SK-N-SH (cell line): ENCODE measurements around the gene C10orf62. TPM values are rescaled to one million over a fixed set of nuclear protein-coding genes. Genes with fewer than 3 reads are reported as not detected.

ENCODE experiments used
- CTCF ChIA-PET: fragments of 300-600, 350-600 bp; formaldehyde crosslinking; extraction: SDS; loops from one replicate; lab custom pipeline; 2021; lab: Yijun Ruan, JAX
- POLR2A ChIA-PET: fragments of 350-600 bp; sonication (Branson Sonifier 250); formaldehyde crosslinking; extraction: SDS; loops from one replicate; lab custom pipeline; 2020; ENCODE audit warnings: antibody characterized with exemption, inconsistent platforms; lab: Yijun Ruan, JAX
- DNase-seq: peaks from one replicate; pipeline ENCODE4 v3.0.0; 2012
- H2AFZ ChIP-seq: fragments of 200-600 bp; sonication (generic); 2 replicates; pipeline ENCODE4 v1.8.1; 2016; ENCODE audit warnings: antibody characterized with exemption, mild to moderate bottlenecking, low read depth
- H3F3A ChIP-seq: fragments of 200-600 bp; sonication (generic); replicated peaks from 2 replicates; pipeline ENCODE3; 2016; ENCODE audit warnings: antibody characterized with exemption, mild to moderate bottlenecking; ENCODE audit not compliant: insufficient read depth
- H3K27ac ChIP-seq, 2 experiments: fragments of 200-500 bp in 1 of 2; fragments of 200-600 bp in 1 of 2; sonication (Bioruptor generic) in 1 of 2; sonication (generic), shearing (Covaris generic) in 1 of 2; 2 replicates each; pipeline versions ENCODE4 v1.5.1 to v1.6.1; 2014 to 2016; ENCODE audit warnings: low read depth in 2 of 2, inconsistent platforms in 1 of 2, low read length in 1 of 2, mild to moderate bottlenecking in 1 of 2, mixed read lengths in 1 of 2
- H3K27me3 ChIP-seq: fragments of 200-600 bp; sonication (generic), shearing (Covaris generic); 2 replicates; pipeline ENCODE4 v1.6.1; 2016; ENCODE audit warnings: mixed run types; ENCODE audit not compliant: insufficient read depth
- H3K36me3 ChIP-seq, 2 experiments: fragments of 200-500 bp in 1 of 2; fragments of 200-600 bp in 1 of 2; sonication (Bioruptor generic) in 1 of 2; sonication (generic) in 1 of 2; replicated peaks in 1 of 2; 2 replicates each; pipeline versions ENCODE3 to v1.5.1; 2014 to 2016; ENCODE audit warnings: low read length in 1 of 2, mild to moderate bottlenecking in 1 of 2; ENCODE audit not compliant: insufficient read depth in 2 of 2, control insufficient read depth in 1 of 2
- H3K4me1 ChIP-seq, 2 experiments: fragments of 200-500 bp in 1 of 2; fragments of 200-600 bp in 1 of 2; sonication (Bioruptor generic) in 1 of 2; sonication (generic), shearing (Covaris generic) in 1 of 2; 2 replicates each; pipeline versions ENCODE4 v1.5.1 to v1.6.1; 2014 to 2016; ENCODE audit warnings: low read depth in 1 of 2, low read length in 1 of 2, mixed run types in 1 of 2; ENCODE audit not compliant: insufficient read depth in 2 of 2, control insufficient read depth in 1 of 2
- H3K4me2 ChIP-seq: fragments of 200-600 bp; sonication (generic), shearing (Covaris generic); 2 replicates; pipeline ENCODE4 v1.6.1; 2017; ENCODE audit warnings: mixed run types
- H3K4me3 ChIP-seq, 2 experiments: fragments of 200-500 bp in 1 of 2; fragments of 200-600 bp in 1 of 2; sonication (Bioruptor generic) in 1 of 2; sonication (generic), shearing (Covaris generic) in 1 of 2; 2 replicates each; pipeline versions ENCODE4 v1.5.1 to v1.8.1; 2014 to 2016; ENCODE audit warnings: low read depth in 2 of 2, inconsistent platforms in 1 of 2, low read length in 1 of 2, mild to moderate bottlenecking in 1 of 2, mixed read lengths in 1 of 2, moderate library complexity in 1 of 2
- H3K79me2 ChIP-seq: fragments of 200-600 bp; sonication (generic); 2 replicates; pipeline ENCODE4 v1.8.1; 2017; ENCODE audit warnings: mild to moderate bottlenecking; ENCODE audit not compliant: insufficient read depth
- H3K9ac ChIP-seq: fragments of 200-600 bp; sonication (generic); 2 replicates; pipeline ENCODE4 v1.6.1; 2017; ENCODE audit warnings: mixed run types
- H3K9me2 ChIP-seq: fragments of 200-600 bp; sonication (generic); 2 replicates; pipeline ENCODE4 v1.6.1; 2017; ENCODE audit warnings: mixed run types
- H3K9me3 ChIP-seq: fragments of 200-600 bp; sonication (generic); 2 replicates; pipeline ENCODE4 v1.6.1; 2017; ENCODE audit warnings: mixed run types, mild to moderate bottlenecking, moderate library complexity
- H4K20me1 ChIP-seq: fragments of 200-600 bp; sonication (generic); 2 replicates; pipeline ENCODE4 v1.6.1; 2017; ENCODE audit warnings: mild to moderate bottlenecking, mixed run types; ENCODE audit not compliant: insufficient read depth
- CHD2 ChIP-seq: fragments of 150-350 bp; IDR thresholded peaks from 2 replicates; pipeline ENCODE4 v1.6.1; 2018; ENCODE audit warnings: low read length; ENCODE audit not compliant: partially characterized antibody
- ELF1 ChIP-seq: IDR thresholded peaks from 2 replicates; pipeline ENCODE4 v1.4.0; 2012
- EZH2phosphoT487 ChIP-seq: fragments of 200-600 bp; sonication (generic); IDR thresholded peaks from 2 replicates; pipeline ENCODE4 v1.6.1; 2017; ENCODE audit warnings: low read depth, mixed run types, mild to moderate bottlenecking, antibody characterized with exemption, moderate library complexity, borderline replicate concordance
- FOXJ3 ChIP-seq: sonication (generic); formaldehyde crosslinking; IDR thresholded peaks from 2 replicates; pipeline ENCODE4 v1.5.1; 2020; ENCODE audit warnings: mild to moderate bottlenecking, missing genetic modification reagents
- FOXM1 ChIP-seq: IDR thresholded peaks from 2 replicates; pipeline ENCODE4 v1.4.0; 2012; ENCODE audit warnings: low read depth, mild to moderate bottlenecking
- GABPA ChIP-seq: IDR thresholded peaks from 2 replicates; pipeline ENCODE4 v1.4.0; 2012; ENCODE audit warnings: low read depth, mild to moderate bottlenecking
- JUND ChIP-seq: IDR thresholded peaks from 2 replicates; pipeline ENCODE4 v1.4.0; 2012
- MEF2A ChIP-seq: IDR thresholded peaks from 2 replicates; pipeline ENCODE4 v1.4.0; 2012; ENCODE audit warnings: low read depth, borderline replicate concordance
- POLR2AphosphoS5 ChIP-seq: IDR thresholded peaks from 2 replicates; pipeline ENCODE4 v1.6.1; 2012; ENCODE audit warnings: low read depth, low read length
- RAD21 ChIP-seq: IDR thresholded peaks from 2 replicates; pipeline ENCODE4 v1.6.1; 2012; ENCODE audit warnings: mild to moderate bottlenecking, low read length
- RCOR1 ChIP-seq: fragments of 150-350 bp; IDR thresholded peaks from 2 replicates; pipeline ENCODE4 v1.6.1; 2017; ENCODE audit warnings: antibody characterized with exemption, low read length
- RFX5 ChIP-seq: IDR thresholded peaks from 2 replicates; pipeline ENCODE4 v1.6.1; 2012; ENCODE audit warnings: mild to moderate bottlenecking, improper control_type of control experiment, low read length
- RXRA ChIP-seq: IDR thresholded peaks from 2 replicates; pipeline ENCODE4 v1.4.0; 2012; ENCODE audit warnings: low read depth, mild to moderate bottlenecking, borderline replicate concordance
- SIN3A ChIP-seq: IDR thresholded peaks from 2 replicates; pipeline ENCODE4 v1.6.1; 2012; ENCODE audit warnings: low read depth, mild to moderate bottlenecking, low read length, moderate library complexity, borderline replicate concordance
- SMC3 ChIP-seq: IDR thresholded peaks from 2 replicates; pipeline ENCODE4 v1.6.1; 2012; ENCODE audit warnings: low read depth, low read length, improper control_type of control experiment
- TAF1 ChIP-seq: IDR thresholded peaks from 2 replicates; pipeline ENCODE4 v1.6.1; 2012; ENCODE audit warnings: low read depth, mild to moderate bottlenecking, low read length, moderate library complexity, borderline replicate concordance
- TCF12 ChIP-seq: IDR thresholded peaks from 2 replicates; pipeline ENCODE4 v1.4.0; 2012
- TEAD4 ChIP-seq: IDR thresholded peaks from 2 replicates; pipeline ENCODE4 v1.4.0; 2012; ENCODE audit warnings: mild to moderate bottlenecking, borderline replicate concordance; ENCODE audit not compliant: insufficient read depth
- WGBS: methylation state at CpG from one replicate; pipeline ENCODE4 v1.1.6; 2017; ENCODE audit warnings: low lambda C conversion rate; 5-methylcytosine and 5-hydroxymethylcytosine counted together
- polyA plus RNA-seq, 3 experiments: library from polyadenylated mRNA; depleted of rRNA; stranded (reverse); fragments of >200 nt; gene quantifications; 2 replicates each; pipeline ENCODE4 v1.2.3, GENCODE V29; 2012
- TF ChIP-seq, protein P1 (sequence below): IDR thresholded peaks from 2 replicates; pipeline ENCODE4; 2012
- TF ChIP-seq, protein P2 (sequence below): IDR thresholded peaks from 2 replicates; pipeline ENCODE4 v1.4.0; 2012; ENCODE audit warnings: low read depth, borderline replicate concordance
- TF ChIP-seq, protein P3 (sequence below): fragments of 150-350 bp; IDR thresholded peaks from 2 replicates; pipeline ENCODE4 v1.6.1; 2017; ENCODE audit warnings: antibody characterized with exemption, low read length, low read depth, borderline replicate concordance
- TF ChIP-seq, protein P4 (sequence below): fragments of 200-600 bp; sonication (generic); IDR thresholded peaks from 2 replicates; pipeline ENCODE4 v1.6.1; 2017; ENCODE audit warnings: antibody characterized with exemption, mild to moderate bottlenecking, moderate library complexity
- TF ChIP-seq, protein P5 (sequence below): IDR thresholded peaks from 2 replicates; pipeline ENCODE4 v1.4.0; 2012; ENCODE audit warnings: low read depth
- TF ChIP-seq, protein P6 (sequence below): fragments of 150-350 bp; IDR thresholded peaks from 2 replicates; pipeline ENCODE4 v1.6.1; 2016; ENCODE audit warnings: mild to moderate bottlenecking, low read depth, low read length
- TF ChIP-seq, protein P7 (sequence below): IDR thresholded peaks from 2 replicates; pipeline ENCODE4 v1.4.0; 2012; ENCODE audit warnings: low read depth, borderline replicate concordance

Gene C10orf62
- polyA plus RNA-seq, 1 of the 3 experiments (the other 2 are of a cell fraction), result 0.07 TPM

DNA sequence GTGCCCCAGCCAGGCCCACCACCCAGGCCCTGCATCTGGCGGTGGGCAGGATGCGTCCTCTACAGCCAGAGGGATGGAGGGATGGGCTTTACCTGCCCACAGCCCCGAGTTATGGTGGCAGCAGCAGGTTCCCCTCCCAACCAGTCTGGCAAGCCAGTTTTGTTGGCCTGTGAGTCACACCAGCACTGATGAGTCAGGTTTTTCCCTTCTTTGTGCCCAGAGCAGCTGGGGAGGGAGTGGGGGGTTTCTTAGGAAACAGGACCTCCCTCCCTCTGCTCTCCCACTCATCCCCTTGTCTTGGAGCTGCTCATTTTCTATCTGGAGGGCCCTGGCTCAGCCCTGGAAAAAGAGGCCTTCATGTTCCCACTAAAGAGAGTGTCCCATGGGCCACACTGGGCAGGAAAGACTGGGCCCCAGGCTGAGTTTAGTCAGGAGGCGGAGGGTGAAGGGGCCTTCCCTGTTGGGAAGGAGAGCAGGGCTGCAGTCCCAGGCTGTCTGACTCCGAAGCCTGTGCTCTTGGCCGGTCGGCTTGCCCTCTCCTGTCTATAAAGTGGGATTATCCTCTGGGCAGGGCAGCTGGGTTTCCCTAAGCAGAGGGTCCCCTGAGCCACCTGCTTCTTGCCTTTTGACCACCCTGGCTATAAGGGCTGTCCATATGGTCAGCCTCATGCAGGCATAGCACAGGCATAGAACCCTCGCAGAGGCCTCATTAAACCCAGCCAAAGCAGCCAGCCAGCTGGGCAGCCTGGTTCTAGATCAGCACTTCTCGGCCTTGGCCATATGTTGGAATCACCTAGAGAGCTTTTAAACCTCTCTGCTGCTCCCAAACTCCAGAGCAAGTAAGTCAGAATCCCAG lies 47.1 kb upstream of the C10orf62 start:
- Histone ChIP-seq H3K27ac (peak overlapping the region; percentile 77 to 100), H4K20me1 (no peaks in the 10 kb centered on the region), H3K36me3 (no peaks in the 10 kb centered on the region), H2AFZ (peak overlapping the region; percentile 51; the same call in 1 of the 2 replicates), H3K27me3 (no peaks in the 10 kb centered on the region), H3F3A (peaks cover 31% of the 10 kb centered on the region), H3K9ac (peak overlapping the region; percentile 77), H3K4me3 (peak overlapping the region in 1 of 2 experiments; percentile 40; a peak in 1 of 4 replicates), H3K4me2 (peak overlapping the region; percentile 77), H3K9me3 (no peaks in the 10 kb centered on the region), H3K9me2 (no peaks in the 10 kb centered on the region), H3K79me2 (peaks cover 56% of the 10 kb centered on the region), H3K4me1 (peaks cover 16 to 53% of the 10 kb centered on the region in 2 experiments; a peak in 3 of 4 replicates)
- WGBS, result 0% methylated on average over 5 of the region's 9 CpGs
- DNase-seq, result no peak
- POLR2A ChIA-PET, result no interaction called here
- CTCF ChIA-PET, result interaction anchor here (8.6 kb wide), 1 partner anchor 9 kb away, joined by 61 read pairs; no protein-coding TSS in a partner anchor
- peak; percentile 64; the same call in 1 of the 2 replicates for TF ChIP-seq POLR2AphosphoS5
- TF ChIP-seq TEAD4, result no peak
- TF ChIP-seq EZH2phosphoT487, result no peak
- TF ChIP-seq, protein P1, sequence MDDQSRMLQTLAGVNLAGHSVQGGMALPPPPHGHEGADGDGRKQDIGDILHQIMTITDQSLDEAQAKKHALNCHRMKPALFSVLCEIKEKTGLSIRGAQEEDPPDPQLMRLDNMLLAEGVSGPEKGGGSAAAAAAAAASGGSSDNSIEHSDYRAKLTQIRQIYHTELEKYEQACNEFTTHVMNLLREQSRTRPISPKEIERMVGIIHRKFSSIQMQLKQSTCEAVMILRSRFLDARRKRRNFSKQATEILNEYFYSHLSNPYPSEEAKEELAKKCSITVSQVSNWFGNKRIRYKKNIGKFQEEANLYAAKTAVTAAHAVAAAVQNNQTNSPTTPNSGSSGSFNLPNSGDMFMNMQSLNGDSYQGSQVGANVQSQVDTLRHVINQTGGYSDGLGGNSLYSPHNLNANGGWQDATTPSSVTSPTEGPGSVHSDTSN, result peak; percentile 57
- no peak for TF ChIP-seq SMC3
- TF ChIP-seq ELF1, result no peak
- peak; percentile 95 for TF ChIP-seq JUND
- TF ChIP-seq, protein P2, sequence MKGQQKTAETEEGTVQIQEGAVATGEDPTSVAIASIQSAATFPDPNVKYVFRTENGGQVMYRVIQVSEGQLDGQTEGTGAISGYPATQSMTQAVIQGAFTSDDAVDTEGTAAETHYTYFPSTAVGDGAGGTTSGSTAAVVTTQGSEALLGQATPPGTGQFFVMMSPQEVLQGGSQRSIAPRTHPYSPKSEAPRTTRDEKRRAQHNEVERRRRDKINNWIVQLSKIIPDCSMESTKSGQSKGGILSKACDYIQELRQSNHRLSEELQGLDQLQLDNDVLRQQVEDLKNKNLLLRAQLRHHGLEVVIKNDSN, result no peak
- no peak for TF ChIP-seq RCOR1
- TF ChIP-seq RFX5, result no peak
- TF ChIP-seq, protein P3, sequence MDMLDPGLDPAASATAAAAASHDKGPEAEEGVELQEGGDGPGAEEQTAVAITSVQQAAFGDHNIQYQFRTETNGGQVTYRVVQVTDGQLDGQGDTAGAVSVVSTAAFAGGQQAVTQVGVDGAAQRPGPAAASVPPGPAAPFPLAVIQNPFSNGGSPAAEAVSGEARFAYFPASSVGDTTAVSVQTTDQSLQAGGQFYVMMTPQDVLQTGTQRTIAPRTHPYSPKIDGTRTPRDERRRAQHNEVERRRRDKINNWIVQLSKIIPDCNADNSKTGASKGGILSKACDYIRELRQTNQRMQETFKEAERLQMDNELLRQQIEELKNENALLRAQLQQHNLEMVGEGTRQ, result no peak
- peak; percentile 44 for TF ChIP-seq CHD2
- TF ChIP-seq, protein P4, sequence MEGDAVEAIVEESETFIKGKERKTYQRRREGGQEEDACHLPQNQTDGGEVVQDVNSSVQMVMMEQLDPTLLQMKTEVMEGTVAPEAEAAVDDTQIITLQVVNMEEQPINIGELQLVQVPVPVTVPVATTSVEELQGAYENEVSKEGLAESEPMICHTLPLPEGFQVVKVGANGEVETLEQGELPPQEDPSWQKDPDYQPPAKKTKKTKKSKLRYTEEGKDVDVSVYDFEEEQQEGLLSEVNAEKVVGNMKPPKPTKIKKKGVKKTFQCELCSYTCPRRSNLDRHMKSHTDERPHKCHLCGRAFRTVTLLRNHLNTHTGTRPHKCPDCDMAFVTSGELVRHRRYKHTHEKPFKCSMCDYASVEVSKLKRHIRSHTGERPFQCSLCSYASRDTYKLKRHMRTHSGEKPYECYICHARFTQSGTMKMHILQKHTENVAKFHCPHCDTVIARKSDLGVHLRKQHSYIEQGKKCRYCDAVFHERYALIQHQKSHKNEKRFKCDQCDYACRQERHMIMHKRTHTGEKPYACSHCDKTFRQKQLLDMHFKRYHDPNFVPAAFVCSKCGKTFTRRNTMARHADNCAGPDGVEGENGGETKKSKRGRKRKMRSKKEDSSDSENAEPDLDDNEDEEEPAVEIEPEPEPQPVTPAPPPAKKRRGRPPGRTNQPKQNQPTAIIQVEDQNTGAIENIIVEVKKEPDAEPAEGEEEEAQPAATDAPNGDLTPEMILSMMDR, result no peak
- TF ChIP-seq, protein P5, sequence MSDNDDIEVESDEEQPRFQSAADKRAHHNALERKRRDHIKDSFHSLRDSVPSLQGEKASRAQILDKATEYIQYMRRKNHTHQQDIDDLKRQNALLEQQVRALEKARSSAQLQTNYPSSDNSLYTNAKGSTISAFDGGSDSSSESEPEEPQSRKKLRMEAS, result peak; percentile 62
- peak; percentile 46; the same call in 1 of the 2 replicates for TF ChIP-seq RXRA
- TF ChIP-seq MEF2A, result no peak
- peak; percentile 39; the same call in 1 of the 2 replicates for TF ChIP-seq SIN3A
- peak; percentile 91 for TF ChIP-seq TCF12
- TF ChIP-seq GABPA, result no peak
- TF ChIP-seq FOXM1, result no peak
- no peak for TF ChIP-seq RAD21
- TF ChIP-seq, protein P6, sequence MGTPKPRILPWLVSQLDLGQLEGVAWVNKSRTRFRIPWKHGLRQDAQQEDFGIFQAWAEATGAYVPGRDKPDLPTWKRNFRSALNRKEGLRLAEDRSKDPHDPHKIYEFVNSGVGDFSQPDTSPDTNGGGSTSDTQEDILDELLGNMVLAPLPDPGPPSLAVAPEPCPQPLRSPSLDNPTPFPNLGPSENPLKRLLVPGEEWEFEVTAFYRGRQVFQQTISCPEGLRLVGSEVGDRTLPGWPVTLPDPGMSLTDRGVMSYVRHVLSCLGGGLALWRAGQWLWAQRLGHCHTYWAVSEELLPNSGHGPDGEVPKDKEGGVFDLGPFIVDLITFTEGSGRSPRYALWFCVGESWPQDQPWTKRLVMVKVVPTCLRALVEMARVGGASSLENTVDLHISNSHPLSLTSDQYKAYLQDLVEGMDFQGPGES, result no peak
- TF ChIP-seq TAF1, result peak; percentile 48; the same call in 1 of the 2 replicates
- no peak for TF ChIP-seq FOXJ3 (CRISPR knock-in tag)
- TF ChIP-seq, protein P7, sequence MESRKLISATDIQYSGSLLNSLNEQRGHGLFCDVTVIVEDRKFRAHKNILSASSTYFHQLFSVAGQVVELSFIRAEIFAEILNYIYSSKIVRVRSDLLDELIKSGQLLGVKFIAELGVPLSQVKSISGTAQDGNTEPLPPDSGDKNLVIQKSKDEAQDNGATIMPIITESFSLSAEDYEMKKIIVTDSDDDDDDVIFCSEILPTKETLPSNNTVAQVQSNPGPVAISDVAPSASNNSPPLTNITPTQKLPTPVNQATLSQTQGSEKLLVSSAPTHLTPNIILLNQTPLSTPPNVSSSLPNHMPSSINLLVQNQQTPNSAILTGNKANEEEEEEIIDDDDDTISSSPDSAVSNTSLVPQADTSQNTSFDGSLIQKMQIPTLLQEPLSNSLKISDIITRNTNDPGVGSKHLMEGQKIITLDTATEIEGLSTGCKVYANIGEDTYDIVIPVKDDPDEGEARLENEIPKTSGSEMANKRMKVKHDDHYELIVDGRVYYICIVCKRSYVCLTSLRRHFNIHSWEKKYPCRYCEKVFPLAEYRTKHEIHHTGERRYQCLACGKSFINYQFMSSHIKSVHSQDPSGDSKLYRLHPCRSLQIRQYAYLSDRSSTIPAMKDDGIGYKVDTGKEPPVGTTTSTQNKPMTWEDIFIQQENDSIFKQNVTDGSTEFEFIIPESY, result no peak
